GM10847 (cell line): ENCODE data around the gene CROCC.

Experiments used
- POLR2A ChIP-seq: IDR thresholded peaks from 2 replicates; pipeline ENCODE4 v1.6.1; 2011; ENCODE audit not compliant: insufficient read length; ENCODE audit errors: extremely low read depth

Gene CROCC

GRCh38 chr1:16907870-16908758 lies 13.6 kb upstream of the CROCC start:
- TF ChIP-seq POLR2A = no peak

- no peak for TF ChIP-seq POLR2A
Measured at GRCh38 chr1:16913181-16913832, 8.4 kb upstream of the CROCC start.

- no peak for TF ChIP-seq POLR2A
Measured at GRCh38 chr1:16913833-16914662, 7.7 kb upstream of the CROCC start.

GRCh38 chr1:16915627-16915973 lies 6.1 kb upstream of the CROCC start:
- no peak for TF ChIP-seq POLR2A

- no peak for TF ChIP-seq POLR2A
Measured at GRCh38 chr1:16918371-16918770, 3.4 kb upstream of the CROCC start.

- no peak for TF ChIP-seq POLR2A
Measured at GRCh38 chr1:16920951-16921350, 780 bp upstream of the CROCC start.

- TF ChIP-seq POLR2A = no peak
Measured at GRCh38 chr1:16922466-16922865, 735 bp downstream of the CROCC start.

- TF ChIP-seq POLR2A = no peak
Measured at GRCh38 chr1:16922885-16923431, 1.2 kb downstream of the CROCC start.

GRCh38 chr1:16924216-16924918 lies 2.6 kb downstream of the CROCC start:
- TF ChIP-seq POLR2A = no peak

- no peak for TF ChIP-seq POLR2A
Measured at GRCh38 chr1:16924919-16925477, 3.3 kb downstream of the CROCC start.

GRCh38 chr1:16925635-16926490 lies 4.1 kb downstream of the CROCC start:
- no peak for TF ChIP-seq POLR2A

GRCh38 chr1:16926491-16927073 lies 4.9 kb downstream of the CROCC start:
- no peak for TF ChIP-seq POLR2A

- no peak for TF ChIP-seq POLR2A
Measured at GRCh38 chr1:16927256-16927655, 5.5 kb downstream of the CROCC start.
